CD4-positive, alpha-beta T cell treated with Interleukin-6 at 100 ng/mL for 8 hours (primary cell): ENCODE measurements around the gene STAT4.

Experiments used
- DNase-seq: peaks from one replicate; pipeline ENCODE4 v3.0.0-alpha.2; 2020; ENCODE audit warnings: mixed read lengths, low spot score

The STAT4 gene

DNA sequence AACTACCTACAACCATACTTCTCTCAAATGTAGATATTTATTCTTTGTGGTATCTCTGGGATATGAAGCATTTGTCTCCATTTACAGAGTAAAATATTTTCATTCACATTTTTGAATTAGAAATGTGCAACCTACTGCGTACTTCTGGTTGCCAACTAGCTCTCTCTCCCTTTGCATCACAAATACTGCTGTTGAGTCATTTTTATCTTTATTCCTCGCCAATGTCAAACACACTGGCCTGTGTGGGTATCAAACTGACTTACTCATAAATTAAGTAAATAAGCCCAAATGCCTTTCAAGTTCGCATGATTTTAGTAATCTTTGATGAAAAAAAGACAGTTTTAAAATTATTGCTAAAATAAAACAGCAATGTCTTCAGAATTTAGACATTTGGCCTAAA is 67.3 kb downstream of the STAT4 start:
- no peak for DNase-seq

DNA sequence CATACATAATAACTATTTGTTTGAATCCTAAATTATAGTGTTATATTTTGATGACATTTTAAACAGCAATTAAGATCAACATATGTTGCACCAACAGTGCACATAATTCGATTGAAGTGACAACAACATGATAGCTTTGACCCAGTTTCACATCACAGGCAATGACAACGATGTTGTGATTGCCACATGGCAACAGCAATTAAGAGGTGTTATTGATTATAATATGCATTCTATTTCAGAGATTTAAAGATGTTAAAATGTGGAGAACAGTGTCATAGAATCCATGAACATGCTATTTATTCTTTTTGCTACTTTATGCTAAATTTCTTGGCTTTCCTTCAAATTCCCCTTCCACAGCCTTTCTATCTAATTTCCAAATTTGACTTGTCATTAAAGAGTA is 68.5 kb downstream of the STAT4 start:
- DNase-seq = no peak

DNA sequence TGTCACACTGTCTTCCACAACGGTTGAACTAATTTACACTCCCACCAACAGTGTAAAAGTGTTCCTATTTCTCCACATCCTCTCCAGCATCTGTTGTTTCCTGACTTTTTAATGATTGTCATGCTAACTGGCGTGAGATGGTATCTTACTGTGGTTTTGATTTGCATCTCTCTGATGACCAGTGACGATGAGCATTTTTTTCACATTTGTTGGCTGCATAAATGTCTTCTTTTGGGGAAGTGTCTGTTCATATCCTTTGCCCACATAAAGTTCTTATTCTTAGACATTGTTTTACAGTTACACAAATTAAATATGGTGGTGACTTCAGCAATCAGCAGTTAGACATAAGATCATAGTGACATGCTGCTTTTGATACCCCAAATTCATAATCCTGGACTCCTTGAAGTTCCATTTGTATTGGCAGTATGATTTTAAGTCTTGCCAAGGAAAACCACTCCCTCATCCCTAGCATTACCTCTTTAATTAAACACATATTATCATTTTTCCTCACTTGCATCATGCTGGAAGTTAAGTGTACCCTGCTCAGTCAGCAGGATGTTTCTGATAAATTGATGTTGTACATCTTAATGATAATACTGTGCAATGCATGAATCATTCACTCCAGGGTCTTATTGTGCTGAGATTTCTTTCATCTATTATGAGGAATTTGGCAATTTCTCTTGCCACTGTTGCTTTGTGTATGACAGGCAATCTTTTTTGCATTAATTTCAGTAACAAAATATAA is 69.2 kb downstream of the STAT4 start:
- DNase-seq = no peak

DNA sequence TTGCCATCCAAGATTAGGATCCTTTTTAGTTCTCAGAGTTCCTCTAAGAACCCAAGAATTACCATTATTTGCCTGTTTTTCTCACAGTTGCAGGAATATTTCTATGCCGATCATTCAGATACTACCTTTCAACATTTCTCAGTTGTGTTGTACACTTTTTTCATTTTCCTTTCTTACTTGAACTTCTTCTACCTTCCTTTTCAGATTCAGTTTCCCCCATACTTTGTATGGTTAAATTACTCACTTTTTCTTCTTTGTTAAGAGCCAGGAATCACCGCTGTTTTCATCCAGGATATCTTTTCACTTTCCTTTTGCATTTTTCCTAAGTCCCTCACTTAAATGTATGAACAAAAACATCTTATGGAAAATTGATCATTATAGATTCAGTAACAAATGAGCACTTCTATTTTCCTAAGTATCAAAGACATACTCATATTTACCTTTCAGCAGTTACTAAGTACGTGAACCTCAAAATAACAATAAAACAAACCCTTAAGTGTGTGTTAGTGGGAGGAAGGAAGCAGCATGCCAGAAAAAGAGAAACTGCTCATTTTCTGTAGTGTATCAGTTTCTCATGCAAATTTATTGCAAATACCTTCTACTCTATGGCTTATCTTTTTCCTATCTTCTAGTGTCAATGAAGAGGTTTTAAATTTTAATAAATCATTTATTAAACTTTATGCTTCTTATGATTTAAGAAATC is 72.5 kb downstream of the STAT4 start:
- DNase-seq = no peak

DNA sequence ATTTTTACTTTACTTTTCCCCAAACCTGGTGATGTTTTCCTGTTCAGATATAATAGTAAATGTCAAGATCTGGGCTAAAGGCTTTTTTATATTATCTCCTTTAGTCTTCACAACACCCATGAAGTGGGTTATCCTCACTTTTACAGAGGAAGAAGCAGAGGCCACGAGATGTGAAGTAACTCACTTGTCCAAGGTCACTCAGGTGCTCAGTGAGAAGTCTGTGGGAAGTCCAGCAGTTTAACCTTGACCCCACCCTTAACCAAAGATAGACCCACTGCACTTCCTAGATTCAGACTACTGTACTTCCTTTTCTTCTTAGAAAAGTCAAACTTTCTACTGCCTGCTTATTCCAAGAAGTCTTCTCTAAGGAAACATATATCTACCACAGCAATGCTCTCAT is 80.5 kb downstream of the STAT4 start:
- DNase-seq = no peak

DNA sequence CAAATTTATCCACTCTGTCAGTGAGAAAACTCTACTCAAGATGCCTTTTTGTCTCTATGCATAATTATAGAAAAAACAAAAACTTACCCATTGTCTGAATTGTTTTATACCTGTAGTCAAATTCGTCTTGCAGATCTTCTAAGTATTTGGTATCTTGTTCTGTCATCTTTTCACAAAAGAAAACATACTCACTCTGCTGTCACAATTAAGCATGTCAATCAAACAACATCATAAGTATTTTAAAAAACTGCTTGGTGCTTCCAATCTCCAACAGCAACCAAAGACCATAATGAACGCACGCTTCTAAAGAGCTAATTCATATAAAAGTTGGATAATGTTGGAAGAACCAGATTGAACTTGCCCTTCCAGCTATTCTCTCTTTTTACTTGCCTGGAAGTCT is 81.2 kb downstream of the STAT4 start:
- DNase-seq = no peak

DNA sequence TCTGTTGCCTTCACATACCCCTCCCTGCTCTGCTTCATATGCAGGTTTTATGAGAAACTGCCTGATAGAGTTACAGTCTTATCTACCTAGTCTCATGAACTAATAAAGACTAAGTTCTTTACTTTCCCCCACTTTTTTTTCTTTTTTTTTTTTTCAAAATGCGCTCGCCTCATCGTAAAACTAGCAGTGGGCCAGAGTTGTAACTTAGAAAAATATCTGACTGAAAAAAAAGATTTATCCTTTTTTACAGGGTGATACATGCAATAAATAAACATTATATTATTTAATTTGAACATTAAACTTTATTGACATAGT is 83.9 kb downstream of the STAT4 start:
- DNase-seq = no peak

DNA sequence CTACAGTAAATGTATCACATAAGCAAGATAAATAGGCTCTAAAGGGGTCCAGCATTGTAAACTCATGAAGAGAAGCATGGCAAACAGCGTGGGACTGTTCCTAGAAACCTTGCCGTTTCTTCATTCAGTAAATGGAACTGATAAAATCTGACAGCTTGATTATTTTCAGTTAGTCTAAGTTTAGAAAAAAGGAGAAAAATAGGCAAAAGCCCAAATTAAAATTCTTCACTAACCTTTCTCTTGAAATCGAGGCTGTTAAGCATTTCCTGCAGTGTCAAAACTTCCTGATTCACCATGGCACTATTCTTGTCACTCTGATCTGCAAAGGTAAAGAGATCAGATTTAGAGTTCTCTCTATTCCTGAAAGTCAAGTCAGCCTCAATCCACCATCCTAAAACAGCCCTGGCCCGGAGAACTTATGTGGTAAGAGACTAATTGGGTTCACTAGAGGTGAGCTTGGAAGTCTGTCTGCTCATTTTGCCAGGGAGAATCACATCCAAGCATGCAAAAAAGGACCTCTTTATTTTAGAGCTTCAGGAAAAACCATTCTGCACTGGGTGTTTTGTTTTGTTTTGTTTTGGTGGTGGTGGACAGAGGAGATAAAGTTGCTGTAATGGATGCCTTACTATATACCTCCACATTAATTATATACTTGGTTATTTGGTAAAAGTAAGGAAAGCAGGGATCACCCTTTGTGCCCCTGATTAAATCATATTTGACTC is 84.4 kb downstream of the STAT4 start:
- DNase-seq = no peak

DNA sequence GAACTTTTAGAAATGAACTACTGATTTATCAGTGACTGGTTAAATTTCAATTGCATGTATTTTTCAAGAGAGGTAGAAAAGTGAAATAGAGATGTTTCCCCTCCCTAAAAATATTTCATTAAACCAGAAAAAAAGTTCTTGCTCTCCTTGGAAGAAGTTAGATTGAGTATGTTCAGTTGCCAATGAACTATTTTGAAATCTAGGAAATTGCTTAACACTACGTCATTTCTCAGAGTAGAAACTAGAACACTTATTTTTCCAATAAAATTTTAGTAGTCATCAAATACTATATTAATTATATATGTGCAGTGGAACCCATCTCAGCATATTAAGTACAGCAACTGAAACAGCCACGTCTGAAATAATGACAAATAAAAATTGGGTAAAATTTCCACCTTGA is 85.0 kb downstream of the STAT4 start:
- DNase-seq = no peak

DNA sequence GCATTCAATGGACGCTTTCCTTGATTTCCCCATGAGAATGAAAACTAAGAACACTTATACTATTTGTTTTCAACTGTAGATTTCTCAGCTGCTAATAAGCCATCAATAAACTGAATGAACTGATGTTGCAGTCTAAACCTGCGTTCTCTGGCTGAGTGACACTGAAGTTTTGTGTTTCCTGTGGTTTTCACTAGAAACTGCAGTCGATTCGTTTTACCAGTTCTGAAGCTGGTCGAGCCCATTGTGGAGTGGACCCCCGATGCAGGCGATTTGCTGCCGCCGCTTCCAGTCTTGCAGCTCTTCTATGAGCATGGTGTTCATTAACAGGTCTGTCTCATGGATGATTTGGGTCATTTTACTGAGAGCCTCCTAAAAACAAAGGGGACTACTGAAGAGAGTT is 86.2 kb downstream of the STAT4 start:
- DNase-seq = peak; percentile 45

DNA sequence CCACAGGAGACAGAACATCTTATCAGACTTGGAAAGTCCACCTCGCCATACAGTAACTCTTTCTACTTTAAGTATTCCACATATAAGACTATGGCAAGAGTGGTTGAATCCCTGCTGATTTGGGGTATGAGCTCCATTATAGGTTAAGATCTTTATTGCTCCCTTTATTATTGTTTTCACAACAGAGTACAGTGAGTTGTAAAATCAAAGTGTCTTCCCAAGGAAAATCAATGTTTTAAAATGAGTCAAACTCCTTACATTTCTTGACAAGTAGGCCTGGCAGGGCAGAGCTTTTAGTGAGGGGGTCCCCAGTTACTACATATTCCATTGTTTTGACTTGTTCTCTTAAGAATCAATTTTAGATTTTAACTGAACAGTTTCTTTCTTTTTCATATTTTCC is 87.2 kb downstream of the STAT4 start:
- DNase-seq = no peak

DNA sequence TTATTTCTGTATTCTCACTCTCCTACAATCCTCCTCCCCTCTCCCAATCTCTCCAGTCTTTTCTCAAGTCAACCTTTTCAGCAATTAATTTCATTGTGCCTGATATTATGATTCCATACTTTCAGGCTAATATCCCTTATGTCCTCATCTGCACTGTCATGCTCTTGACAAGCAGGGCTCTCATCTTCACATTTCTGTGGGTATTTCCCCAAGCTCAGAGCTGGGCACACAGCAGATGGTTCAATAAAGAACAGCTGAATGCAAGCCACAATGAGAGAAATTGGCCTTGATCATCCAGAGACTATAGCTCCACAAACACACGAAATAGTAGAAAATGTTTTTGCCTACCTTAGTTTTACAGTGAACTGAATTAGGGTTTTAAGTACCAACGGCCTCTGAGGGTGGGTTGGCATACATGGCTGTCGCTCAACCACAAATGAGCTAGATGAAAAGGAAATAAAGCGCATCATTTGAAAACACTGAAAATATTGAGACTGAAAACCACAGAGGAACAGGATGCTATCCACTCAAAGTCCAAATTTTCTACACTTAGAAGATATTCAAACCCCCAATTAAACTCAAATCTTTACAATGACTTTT is 89.3 kb downstream of the STAT4 start:
- DNase-seq = peak; percentile 49

DNA sequence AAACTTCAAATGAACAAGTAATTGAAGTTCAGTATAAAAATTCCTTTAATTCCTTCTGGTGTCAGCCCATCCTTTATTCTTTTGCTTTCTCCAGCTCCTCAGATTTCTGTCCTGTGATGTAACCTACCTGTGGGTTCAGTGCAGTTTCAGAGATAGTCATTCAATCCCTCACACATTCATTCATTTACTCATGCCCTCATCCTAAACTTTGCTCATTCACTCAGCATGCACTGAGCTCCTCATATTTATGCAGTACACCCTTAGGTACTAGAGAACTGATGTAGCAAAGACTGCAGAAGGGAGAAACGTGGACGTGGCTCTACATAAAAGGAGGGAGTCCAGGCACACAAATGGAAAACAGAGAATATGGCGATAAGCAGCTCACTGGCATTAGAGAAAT is 91.5 kb downstream of the STAT4 start:
- DNase-seq = no peak

DNA sequence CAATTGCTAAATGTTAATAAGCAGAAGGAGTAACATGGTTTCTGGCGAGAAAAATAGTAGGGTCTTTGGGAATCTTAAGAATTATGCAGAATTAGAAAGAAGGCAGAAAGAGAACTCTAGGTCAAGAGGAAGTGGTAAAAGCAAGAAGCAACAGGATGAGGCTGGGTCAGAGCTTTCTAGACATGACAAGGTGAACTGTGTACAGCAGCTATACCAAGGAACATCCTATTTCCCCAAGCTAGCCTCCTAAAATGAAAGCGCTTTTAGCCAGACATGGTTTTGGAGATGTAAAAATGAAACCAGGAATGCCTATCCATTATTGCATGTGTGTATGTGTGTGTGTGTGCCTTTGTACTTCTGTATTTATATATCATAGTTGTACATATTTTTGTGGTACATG is 94.6 kb downstream of the STAT4 start:
- DNase-seq = peak; percentile 38

DNA sequence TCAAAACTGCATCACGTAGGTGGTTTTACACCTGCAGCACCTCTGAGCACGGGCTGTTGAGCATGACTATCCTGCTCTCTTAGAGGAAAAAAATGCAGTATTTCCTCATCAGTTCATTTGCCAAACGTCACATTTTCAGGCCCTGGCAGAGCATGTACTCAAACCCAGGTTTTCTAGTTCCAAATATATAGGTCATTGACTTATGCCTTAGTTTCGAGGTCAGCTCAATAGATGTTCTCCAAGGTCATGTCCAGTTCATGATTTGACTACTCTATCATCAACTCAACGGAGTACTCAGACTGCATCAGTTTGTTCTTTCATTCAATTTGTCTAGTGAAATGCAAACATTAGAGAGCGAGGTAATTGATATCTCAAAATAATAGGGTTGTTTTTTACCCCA is 97.5 kb downstream of the STAT4 start:
- no peak for DNase-seq

DNA sequence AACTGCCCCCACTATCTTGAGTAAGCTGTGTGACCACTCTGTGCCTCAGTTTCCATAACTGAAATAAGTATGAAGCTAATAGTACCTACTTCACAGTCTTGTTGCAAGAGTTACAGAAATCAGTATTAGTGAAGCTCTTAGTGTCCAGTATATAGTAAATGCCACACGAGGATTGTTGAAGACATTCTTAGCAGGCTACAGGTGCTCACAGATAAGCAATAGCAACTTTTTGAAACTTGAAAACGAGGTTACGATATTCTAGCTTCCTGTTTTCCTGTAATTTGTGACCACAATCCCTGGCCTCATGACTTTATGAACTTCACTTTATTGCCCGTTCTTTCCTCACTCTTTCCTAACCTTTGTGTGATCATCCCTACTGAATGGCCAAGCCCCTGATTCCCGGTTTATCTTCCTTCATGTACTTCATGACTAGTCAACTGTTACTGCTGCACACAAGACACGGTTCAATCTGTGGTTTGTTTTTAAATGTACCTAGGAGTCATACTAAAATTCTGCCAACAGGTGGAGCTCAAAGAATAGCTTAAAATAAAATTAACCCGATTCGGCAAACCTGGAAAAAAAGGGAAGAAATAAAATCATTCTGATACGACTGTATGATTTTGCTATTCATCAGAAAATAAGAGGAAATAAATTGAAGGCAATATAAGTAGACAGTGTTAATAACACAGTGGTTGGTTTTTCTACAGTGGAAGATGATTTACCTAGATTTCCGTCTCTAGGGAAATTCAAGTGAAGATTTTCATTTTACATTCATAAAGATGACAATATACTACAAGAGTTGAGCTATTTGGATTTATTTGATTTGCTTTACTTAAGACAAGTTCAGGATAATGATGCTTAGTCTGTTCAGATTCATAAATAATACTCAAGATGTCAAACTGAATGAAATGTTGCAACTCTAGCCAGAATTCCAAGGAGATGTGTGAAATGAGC is 98.7 kb downstream of the STAT4 start:
- peak; percentile 54 for DNase-seq

DNA sequence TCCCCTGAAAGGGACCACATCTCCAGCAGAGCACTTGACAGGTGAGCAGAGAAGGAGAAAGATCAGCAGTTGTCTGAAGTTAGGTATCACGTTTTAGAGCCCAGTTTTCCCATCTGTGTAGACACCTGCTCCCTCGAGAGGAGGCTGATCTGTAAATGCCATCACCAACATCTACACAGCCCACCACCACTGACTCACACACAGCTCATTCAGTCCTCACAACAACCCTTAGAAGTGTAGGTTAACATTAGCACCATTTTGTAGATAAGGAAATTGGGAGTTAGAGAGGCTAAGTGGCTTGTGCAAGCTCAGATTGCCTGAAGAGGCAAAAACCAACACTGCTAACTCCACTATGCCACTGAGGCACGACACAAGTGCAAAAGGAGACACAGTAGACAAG is 99.6 kb downstream of the STAT4 start:
- DNase-seq = no peak

DNA sequence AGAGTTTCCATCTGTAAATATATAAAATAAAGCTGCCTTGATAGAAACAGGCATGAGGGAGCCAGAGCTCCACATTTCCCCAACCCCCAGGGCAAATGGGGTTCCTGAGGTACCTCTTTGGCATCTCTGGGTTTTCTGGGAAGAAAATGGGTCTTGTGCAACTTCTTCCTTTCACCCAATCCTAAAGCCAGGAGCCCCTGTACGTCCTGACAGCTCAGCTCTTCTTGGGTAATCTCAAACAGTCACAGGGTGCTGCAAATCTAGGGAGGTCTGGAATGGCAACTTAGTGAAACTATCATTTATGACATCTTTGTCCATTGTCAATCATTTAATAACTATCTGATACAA is 100.2 kb downstream of the STAT4 start:
- no peak for DNase-seq

DNA sequence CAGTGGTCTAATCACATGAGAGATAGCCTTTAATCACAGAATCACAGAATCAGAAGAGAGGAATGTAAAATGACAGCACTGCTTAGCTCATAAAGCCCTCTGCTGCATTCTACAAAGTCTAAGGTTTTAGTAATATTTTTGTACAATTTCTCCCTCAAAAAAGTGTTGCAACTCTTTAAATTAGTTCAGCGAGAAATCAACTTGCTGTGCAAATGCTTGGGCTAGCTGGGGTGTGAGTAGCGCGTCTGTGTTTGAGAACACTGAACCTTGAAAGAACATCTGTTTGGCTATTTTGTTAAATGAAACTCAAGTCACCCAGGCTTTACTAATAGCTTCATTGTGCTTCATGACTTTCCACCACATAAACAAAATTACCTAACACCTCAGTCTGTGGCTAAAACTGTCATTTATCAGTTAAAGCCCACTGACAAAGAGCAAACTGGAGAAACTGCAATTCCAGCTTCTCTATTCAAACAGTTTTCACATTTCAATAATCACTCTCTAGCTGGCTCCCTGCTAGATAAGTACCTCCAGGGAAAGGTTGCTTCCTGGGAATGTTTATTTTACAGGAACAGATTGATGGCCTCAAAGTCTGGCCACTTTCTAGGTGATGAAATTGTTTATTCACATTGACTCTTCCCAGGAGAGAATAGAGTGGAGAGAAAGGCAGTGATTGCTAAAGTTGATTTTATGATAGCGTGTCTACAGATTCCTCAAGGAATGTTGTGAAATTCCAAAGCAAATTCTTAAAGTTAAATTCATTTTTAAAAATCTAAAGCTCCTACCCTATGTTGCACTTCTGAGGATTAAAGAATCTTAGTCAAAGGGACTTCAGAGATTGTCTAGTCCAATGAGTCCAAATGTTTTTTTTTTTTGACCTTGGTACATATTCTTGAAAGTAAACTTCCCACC is 100.8 kb downstream of the STAT4 start:
- DNase-seq = no peak

DNA sequence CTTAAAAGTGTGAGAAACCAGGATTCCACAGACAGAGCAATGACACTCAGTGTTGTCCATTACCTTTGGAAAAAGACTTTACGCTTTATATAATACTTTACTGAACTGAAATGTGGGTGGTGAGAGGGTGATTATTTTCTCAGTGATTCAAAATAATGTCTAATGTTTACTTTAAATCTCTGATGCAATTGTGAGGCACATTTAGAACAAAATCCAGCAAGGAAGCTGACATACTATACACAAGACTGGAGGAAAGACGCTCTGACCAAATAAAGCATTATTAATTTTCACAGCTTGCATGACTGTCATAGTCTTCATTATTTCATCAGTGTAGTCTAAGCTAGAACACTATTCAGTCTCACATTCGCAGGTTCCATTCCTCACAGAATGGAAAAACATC is 102.7 kb downstream of the STAT4 start:
- DNase-seq = no peak

DNA sequence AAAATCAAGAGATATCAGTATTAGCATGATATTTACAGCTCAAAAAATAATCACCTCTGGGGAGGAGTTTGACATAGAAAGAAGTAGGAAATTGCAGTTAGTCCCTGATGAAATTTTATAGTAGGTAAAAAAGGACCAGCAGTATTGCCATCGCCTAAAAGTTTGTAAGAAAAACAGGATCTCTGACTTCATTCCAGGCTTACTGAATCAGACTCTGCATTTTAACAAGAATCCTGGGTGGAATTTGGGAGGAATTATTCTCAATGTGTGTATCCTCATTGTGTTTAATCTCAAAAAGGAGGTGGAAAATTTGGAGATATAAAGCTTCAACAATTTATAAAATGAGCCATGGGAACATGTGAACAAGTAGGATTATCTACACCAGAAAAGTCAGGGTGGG is 105.7 kb downstream of the STAT4 start:
- DNase-seq = no peak
